Endothelial cell of umbilical vein (primary cell): ENCODE results near the gene PLK1. TPM values are rescaled to one million over a fixed set of nuclear protein-coding genes. Genes with fewer than 3 reads are reported as not detected.

Experiments
- BruUV-seq: library from RNA; stranded (reverse); fragments of 400-500 nt; replicated peaks from 2 replicates; lab custom pipeline; 2021; lab: Mats Ljungman, UMichigan
- CTCF ChIA-PET: fragments of 300-600, 350-600 bp; sonication (Branson Sonifier 250); formaldehyde crosslinking; loops from one replicate; lab custom pipeline; 2021; ENCODE audit warnings: antibody characterized with exemption, inconsistent platforms; lab: Charles Lee
- POLR2A ChIA-PET: fragments of 300-600, 350-600 bp; sonication (Branson Sonifier 250); formaldehyde crosslinking; loops from one replicate; lab custom pipeline; 2021; ENCODE audit warnings: antibody characterized with exemption, inconsistent platforms; lab: Charles Lee
- DNase-seq: peaks from one replicate; pipeline ENCODE4 v3.0.0-alpha.2; 2011; ENCODE audit warnings: low read depth, low spot score
- FAIRE-seq: peaks from 2 replicates; lab custom pipeline; 2011; peaks lifted over from hg19 to GRCh38; lab: Jason Lieb, UNC
- H2AFZ ChIP-seq: 2 replicates; pipeline ENCODE4 v1.6.0; 2012; ENCODE audit warnings: low read depth, low read length, control low read depth, inconsistent platforms
- H3K27ac ChIP-seq: 2 replicates; pipeline ENCODE4 v1.5.1; 2011; ENCODE audit warnings: low read depth, mild to moderate bottlenecking, control low read depth, low read length, moderate library complexity; ENCODE audit not compliant: insufficient read depth
- H3K27me3 ChIP-seq, 2 experiments: 2 replicates each; pipeline versions ENCODE4 v1.6.0 to v1.6.1; 2011; ENCODE audit warnings: low read length in 2 of 2, mixed read lengths in 1 of 2; ENCODE audit not compliant: control insufficient read depth in 2 of 2, insufficient read depth in 2 of 2
- H3K36me3 ChIP-seq, 2 experiments: 2 replicates in 1 of 2; 3 replicates in 1 of 2; pipeline ENCODE4 v1.5.1; 2011; ENCODE audit warnings: low read length in 2 of 2, mild to moderate bottlenecking in 1 of 2, moderate library complexity in 1 of 2; ENCODE audit not compliant: control insufficient read depth in 2 of 2, insufficient read depth in 2 of 2; ENCODE audit errors: extremely low read depth in 1 of 2
- H3K4me1 ChIP-seq: 3 replicates; pipeline ENCODE4 v1.5.1; 2011; ENCODE audit warnings: mild to moderate bottlenecking, low read length; ENCODE audit not compliant: control insufficient read depth, insufficient read depth; ENCODE audit errors: extremely low read depth
- H3K4me2 ChIP-seq: 2 replicates; pipeline ENCODE4 v1.6.1; 2011; ENCODE audit warnings: low read length, control low read depth, mixed read lengths; ENCODE audit not compliant: insufficient read depth
- H3K4me3 ChIP-seq, 3 experiments: fragments of 200-600 bp in 1 of 3; sonication (generic), shearing (Covaris generic) in 1 of 3; replicated peaks in 1 of 3; 2 replicates each; pipeline ENCODE4 v1.5.1; 2011 to 2016; ENCODE audit warnings: control low read depth in 3 of 3, low read length in 3 of 3, mild to moderate bottlenecking in 2 of 3, inconsistent platforms in 1 of 3, low read depth in 1 of 3, moderate library complexity in 1 of 3; ENCODE audit not compliant: insufficient read depth in 1 of 3
- H3K79me2 ChIP-seq: 2 replicates; pipeline ENCODE4 v1.6.0; 2012; ENCODE audit warnings: low read length, inconsistent platforms; ENCODE audit not compliant: control insufficient read depth, insufficient read depth
- H3K9ac ChIP-seq: replicated peaks from 2 replicates; pipeline ENCODE3; 2011; ENCODE audit warnings: low read length, control low read depth; ENCODE audit not compliant: insufficient read depth; ENCODE audit errors: extremely low read depth
- H3K9me1 ChIP-seq: replicated peaks from 3 replicates; pipeline ENCODE4 v1.6.0; 2011; ENCODE audit warnings: mild to moderate bottlenecking, low read length; ENCODE audit not compliant: control insufficient read depth, insufficient read depth; ENCODE audit errors: extremely low read depth
- H3K9me3 ChIP-seq: replicated peaks from 2 replicates; pipeline ENCODE4 v1.5.1; 2012; ENCODE audit warnings: low read length, inconsistent platforms; ENCODE audit not compliant: control insufficient read depth, insufficient read depth
- H4K20me1 ChIP-seq: replicated peaks from 2 replicates; pipeline ENCODE3; 2011; ENCODE audit warnings: mild to moderate bottlenecking, low read length; ENCODE audit not compliant: control insufficient read depth, insufficient read depth; ENCODE audit errors: extremely low read depth
- EZH2 ChIP-seq: IDR thresholded peaks from 2 replicates; pipeline ENCODE4 v1.6.1; 2012; ENCODE audit warnings: borderline replicate concordance, low read depth, mild to moderate bottlenecking, moderate library complexity, low read length, inconsistent platforms; ENCODE audit not compliant: severe bottlenecking
- FOS ChIP-seq: IDR thresholded peaks from 2 replicates; pipeline ENCODE4 v1.6.1; 2011; ENCODE audit warnings: mild to moderate bottlenecking, low read length, moderate library complexity, borderline replicate concordance; ENCODE audit not compliant: insufficient read depth
- JUN ChIP-seq: IDR thresholded peaks from 2 replicates; pipeline ENCODE4 v1.6.1; 2011; ENCODE audit warnings: borderline replicate concordance, low read depth; ENCODE audit not compliant: insufficient read length, insufficient read depth
- MAX ChIP-seq: IDR thresholded peaks from 2 replicates; pipeline ENCODE4 v1.6.1; 2011; ENCODE audit not compliant: insufficient read depth, insufficient read length
- MYC ChIP-seq: IDR thresholded peaks from one replicate; pipeline ENCODE4 v1.6.1; 2011; ENCODE audit warnings: mild to moderate bottlenecking, low read depth, low read length
- POLR2AphosphoS5 ChIP-seq: IDR thresholded peaks from 2 replicates; pipeline ENCODE4 v1.6.1; 2012; ENCODE audit warnings: low read depth, mild to moderate bottlenecking, control low read depth, low read length, moderate library complexity; ENCODE audit not compliant: insufficient read depth
- dilution Hi-C: fragments of 300-500 bp; cut with MboI; formaldehyde crosslinking; loops from one replicate; pipeline ENCODE4 v1.15.0; 2019; ENCODE audit warnings: low sequenced_read_pairs; ENCODE audit not compliant: extremely low pct_ligation_motif_present
- intact Hi-C: fragments of 100-400 bp; cut with micrococcal nuclease; formaldehyde crosslinking; loops from one replicate; pipeline ENCODE4 v1.10.0; 2022
- polyA plus RNA-seq, 4 experiments: library from polyadenylated mRNA; depleted of rRNA in 3 of 4; stranded (reverse) in 3 of 4; unstranded in 1 of 4; fragments of >200 nt; gene quantifications; 2 replicates each; pipeline versions ENCODE4 v1.2.1 to v1.2.3, GENCODE V29; 2011 to 2012; ENCODE audit warnings: missing spikeins in 1 of 4
- total RNA-seq: library from RNA; stranded (reverse); gene quantifications from 2 replicates; pipeline ENCODE4 v1.2.3, GENCODE V29; 2021
- TF ChIP-seq, protein P1 (sequence below), 2 donors: IDR thresholded peaks; 1 replicate in 1 of 2; 2 replicates in 1 of 2; pipeline ENCODE4 v1.5.1; 2011; ENCODE audit warnings: low read length in 2 of 2, mild to moderate bottlenecking in 2 of 2, moderate library complexity in 2 of 2, control low read depth in 1 of 2, inconsistent platforms in 1 of 2, low read depth in 1 of 2; ENCODE audit not compliant: insufficient read depth in 1 of 2; ENCODE audit errors: extremely low read depth in 1 of 2

The PLK1 gene
- total and polyA plus RNA-seq, 2 donors (not counting 3 experiments of a cell fraction or from before 2014, with no cell fraction given), result 94.9 to 109 TPM

DNA sequence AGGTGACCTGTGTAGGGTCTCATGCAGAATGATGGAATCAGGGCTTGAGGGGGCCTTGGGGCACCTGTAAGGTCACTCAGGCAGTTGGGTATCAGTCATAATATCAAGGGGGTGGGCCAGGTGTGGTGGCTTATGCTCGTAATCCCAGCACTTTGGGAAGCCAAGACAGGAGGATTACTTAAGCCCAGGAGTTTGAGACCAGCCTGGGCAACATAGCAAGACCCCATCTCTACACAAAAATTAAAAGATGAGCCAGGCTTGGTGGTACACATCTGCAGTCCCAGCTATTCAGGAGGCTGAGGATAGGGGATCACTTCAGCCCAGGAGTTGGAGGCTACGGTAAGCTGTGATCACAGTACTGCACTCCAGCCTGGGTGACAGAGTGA is 26.8 kb downstream of the PLK1 start:
- Histone ChIP-seq H3K9me1 (no peaks in the 10 kb centered on the region), H3K9me3 (no peaks in the 10 kb centered on the region), H3K79me2 (no peaks in the 10 kb centered on the region), H3K4me1 (no peaks in the 10 kb centered on the region), H3K36me3 (no peaks in the 10 kb centered on the region), H3K27ac (no peak overlapping the region), H4K20me1 (no peaks in the 10 kb centered on the region), H3K4me2 (no peak overlapping the region), H2AFZ (no peak overlapping the region), H3K27me3 (peaks cover 0 to 2% of the 10 kb centered on the region in 2 experiments), H3K4me3 (no peak overlapping the region), H3K9ac (no peak overlapping the region)
- dilution Hi-C loops, result no loop called here
- intact Hi-C loops, result no loop called here
- TF ChIP-seq MYC (no peak), MAX (no peak), POLR2AphosphoS5 (no peak), FOS (no peak)
- DNase-seq (no peak), FAIRE-seq (no peak)
- ChIA-PET POLR2A (no interaction called here), CTCF (no interaction called here)
- no TSS peak for BruUV-seq

DNA sequence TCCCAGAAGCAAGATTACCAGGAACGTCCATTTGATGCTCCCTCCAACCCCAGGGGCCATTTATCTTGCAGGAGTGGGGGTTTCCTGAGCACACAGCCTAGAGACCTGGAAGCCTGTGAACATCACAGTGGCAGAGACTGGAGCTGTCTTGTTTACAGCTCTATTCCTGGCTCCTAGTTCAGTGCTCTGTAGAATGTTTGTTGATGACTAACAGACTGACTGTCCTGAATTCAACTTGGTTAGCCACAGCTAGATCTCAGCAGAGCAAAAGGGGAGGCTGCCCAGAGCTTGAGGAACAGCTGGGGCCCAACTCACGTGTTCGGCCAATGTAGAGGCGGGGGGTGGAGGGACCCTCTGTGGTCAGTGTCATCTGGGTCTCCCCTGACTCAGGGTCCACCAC is 27.8 kb downstream of the PLK1 start:
- Histone ChIP-seq H3K4me2 (no peak overlapping the region), H4K20me1 (no peaks in the 10 kb centered on the region), H2AFZ (no peak overlapping the region), H3K9me1 (no peaks in the 10 kb centered on the region), H3K9me3 (no peaks in the 10 kb centered on the region), H3K9ac (no peak overlapping the region), H3K4me1 (no peaks in the 10 kb centered on the region), H3K27ac (no peak overlapping the region), H3K36me3 (no peaks in the 10 kb centered on the region), H3K4me3 (no peak overlapping the region), H3K79me2 (no peaks in the 10 kb centered on the region), H3K27me3 (peaks cover 0 to 2% of the 10 kb centered on the region in 2 experiments)
- DNase-seq (no peak), FAIRE-seq (no peak)
- no peak for TF ChIP-seq POLR2AphosphoS5
- TF ChIP-seq MYC, result no peak
- TF ChIP-seq EZH2, result no peak
- TF ChIP-seq, protein P1, sequence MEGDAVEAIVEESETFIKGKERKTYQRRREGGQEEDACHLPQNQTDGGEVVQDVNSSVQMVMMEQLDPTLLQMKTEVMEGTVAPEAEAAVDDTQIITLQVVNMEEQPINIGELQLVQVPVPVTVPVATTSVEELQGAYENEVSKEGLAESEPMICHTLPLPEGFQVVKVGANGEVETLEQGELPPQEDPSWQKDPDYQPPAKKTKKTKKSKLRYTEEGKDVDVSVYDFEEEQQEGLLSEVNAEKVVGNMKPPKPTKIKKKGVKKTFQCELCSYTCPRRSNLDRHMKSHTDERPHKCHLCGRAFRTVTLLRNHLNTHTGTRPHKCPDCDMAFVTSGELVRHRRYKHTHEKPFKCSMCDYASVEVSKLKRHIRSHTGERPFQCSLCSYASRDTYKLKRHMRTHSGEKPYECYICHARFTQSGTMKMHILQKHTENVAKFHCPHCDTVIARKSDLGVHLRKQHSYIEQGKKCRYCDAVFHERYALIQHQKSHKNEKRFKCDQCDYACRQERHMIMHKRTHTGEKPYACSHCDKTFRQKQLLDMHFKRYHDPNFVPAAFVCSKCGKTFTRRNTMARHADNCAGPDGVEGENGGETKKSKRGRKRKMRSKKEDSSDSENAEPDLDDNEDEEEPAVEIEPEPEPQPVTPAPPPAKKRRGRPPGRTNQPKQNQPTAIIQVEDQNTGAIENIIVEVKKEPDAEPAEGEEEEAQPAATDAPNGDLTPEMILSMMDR (IDR thresholded peaks at IDR 0.05; ENCODE audit: extremely low read depth in 1 of 2, insufficient read depth in 1 of 2, low read depth in 1 of 2, low read length in 2 of 2), result no peak
- no peak for TF ChIP-seq JUN
- TF ChIP-seq FOS, result no peak
- ChIA-PET POLR2A (no interaction called here), CTCF (no interaction called here)
- dilution Hi-C loops, result no loop called here
- intact Hi-C loops, result no loop called here
- BruUV-seq, result no TSS peak
